Measurements from ENCODE around the gene BICD1.
A peak's percentile ranks its signal among the peaks of the same experiment; 100 is the strongest.

Gene BICD1

GRCh38 chr12:32418903-32419519, 312.4 kb downstream of the BICD1 start:
- no peak for DNase-seq

DNA sequence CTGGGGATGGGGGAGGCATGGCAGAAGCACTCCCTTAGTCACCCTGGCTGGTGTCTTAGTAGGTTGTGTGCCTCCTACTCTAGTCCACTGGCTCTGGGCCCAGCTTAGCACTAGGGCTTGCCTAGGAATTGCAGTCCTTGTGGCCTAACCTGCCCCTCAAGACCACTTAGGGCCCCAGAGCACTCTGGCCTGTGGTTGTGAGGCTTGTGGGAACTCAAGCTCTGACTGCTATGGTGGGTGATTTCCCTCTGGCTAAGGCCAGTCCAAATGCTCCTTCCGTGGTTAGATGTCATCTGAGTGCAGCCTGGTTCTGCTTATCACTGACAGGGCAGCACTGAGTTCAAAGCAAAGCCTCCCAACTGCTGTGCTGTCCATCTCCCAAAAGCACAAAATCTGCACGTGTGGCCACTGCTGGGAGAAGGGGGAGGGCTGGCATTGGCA, 312.9 kb downstream of the BICD1 start:
- peak; percentile 69 for DNase-seq

GRCh38 chr12:32420356-32420755, 313.7 kb downstream of the BICD1 start:
- DNase-seq: no peak

- DNase-seq: peak; percentile 24
Measured at GRCh38 chr12:32423559-32423958, 316.9 kb downstream of the BICD1 start.

- DNase-seq: no peak
Measured at GRCh38 chr12:32431025-32431424, 324.4 kb downstream of the BICD1 start.

Measured in MV-4-11 (cell line).